GM19035 (cell line): ENCODE measurements around the gene IL31RA.

Source experiments
- ATAC-seq: cut with Tn5 transposase; IDR thresholded peaks from one replicate; pipeline ENCODE4 v1.9.1; 2021; ENCODE audit not compliant: unreplicated experiment

IL31RA gene

GRCh38 chr5:55900068-55900467, 48.9 kb downstream of the IL31RA start:
- no peak for ATAC-seq

- no peak for ATAC-seq
These were observed 49.6 kb downstream of the IL31RA start for GRCh38 chr5:55900776-55901175.

DNA sequence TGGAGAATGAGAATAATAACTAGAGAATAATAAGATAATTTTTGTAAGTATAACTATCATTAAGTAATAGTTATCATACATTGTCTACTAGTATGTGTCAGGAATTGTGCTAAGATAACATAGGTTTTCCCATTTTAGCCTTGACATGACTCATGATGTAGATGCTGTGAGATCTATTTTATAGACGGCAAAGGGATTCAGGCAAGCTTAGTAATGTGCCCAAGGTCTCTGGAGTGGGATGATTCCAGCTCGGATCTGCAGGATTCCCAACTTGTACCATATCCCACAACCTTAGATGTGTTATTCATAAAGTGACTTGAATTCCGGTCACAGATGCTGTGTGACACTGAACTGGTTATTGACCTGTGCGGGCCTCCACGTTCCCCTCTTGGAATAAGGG, 51.5 kb downstream of the IL31RA start:
- ATAC-seq, result no peak

- ATAC-seq, result peak; percentile 88
These were observed 52.1 kb downstream of the IL31RA start for GRCh38 chr5:55903121-55903701.

DNA sequence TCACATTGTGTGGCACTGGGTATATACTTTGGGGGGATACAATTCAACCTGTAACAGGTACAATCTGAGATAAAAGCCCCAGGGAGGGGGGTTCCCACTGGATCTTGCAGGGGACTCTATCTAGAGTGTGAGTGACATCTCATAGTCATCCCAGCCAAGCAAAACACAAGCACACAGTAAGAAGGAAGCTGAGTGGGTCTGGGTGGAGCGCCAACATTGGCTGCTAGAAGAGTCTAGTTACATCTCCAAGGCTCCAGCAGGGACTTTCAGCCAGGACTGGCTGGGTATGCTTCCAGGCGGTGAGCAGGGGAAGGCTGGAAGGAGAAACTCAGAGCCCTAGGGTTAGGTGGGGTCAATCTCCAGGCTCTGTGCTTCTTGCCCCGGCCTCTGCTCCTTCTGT, 53.0 kb downstream of the IL31RA start:
- ATAC-seq, result no peak

GRCh38 chr5:55905251-55905650, 54.1 kb downstream of the IL31RA start:
- no peak for ATAC-seq

DNA sequence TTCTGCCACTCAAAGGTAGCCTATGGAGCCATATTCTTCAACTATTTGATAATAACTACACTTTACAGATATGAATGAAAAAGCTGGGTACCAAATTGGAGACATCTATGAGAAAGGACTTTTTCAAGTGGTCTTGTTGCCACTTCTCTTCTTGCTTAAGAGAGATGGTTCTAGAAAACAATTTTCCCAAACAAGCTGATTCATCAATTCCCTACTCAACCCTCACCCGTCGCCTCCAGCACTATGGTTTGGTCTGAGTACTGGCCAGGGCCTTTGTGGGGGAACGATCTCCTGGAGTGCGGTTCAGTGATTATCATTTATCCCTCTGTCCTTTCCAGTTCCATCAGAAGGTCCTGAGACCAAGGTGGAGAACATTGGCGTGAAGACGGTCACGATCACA, 56.8 kb downstream of the IL31RA start:
- ATAC-seq, result no peak

DNA sequence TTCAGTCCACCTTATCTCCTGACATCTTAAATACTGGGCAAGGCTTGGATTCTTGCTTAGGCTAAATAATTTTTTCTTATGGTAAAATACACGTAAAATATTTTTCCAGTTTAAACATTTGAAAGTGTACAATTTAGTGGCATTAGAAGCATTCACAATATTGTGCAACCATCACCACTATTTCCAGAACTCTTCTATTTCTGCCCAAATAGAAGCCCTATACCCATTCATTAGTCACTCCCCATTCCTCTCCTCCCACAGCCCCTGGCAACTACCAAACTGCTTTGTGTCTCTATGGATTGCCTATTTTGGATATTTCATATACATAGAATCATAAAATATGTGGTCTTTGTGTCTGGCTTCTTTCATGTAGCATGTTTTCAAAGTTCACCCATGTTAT, 57.6 kb downstream of the IL31RA start:
- no peak for ATAC-seq

- no peak for ATAC-seq
These were observed 60.9 kb downstream of the IL31RA start for GRCh38 chr5:55911784-55912653.

GRCh38 chr5:55913466-55914413, 62.6 kb downstream of the IL31RA start:
- ATAC-seq, result peak; percentile 80

DNA sequence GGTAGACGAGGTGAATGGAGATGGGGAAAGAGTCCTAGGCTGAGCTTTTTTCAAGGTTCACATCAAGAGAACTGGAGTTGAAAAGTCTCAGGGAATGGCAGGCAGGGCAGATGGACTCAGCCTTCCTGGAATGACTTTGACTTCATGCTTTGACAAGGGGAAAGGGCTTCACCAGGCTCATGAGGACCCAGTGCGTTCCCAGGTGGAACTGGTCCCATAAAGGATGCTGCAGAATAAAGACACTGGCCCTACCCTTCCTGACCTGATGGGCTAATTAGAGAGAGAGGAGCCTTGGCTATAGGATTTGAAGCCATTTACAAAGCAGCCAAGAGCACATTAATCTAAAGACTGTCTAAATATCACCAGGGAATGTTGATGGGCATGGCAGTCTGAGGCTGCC, 63.8 kb downstream of the IL31RA start:
- no peak for ATAC-seq

GRCh38 chr5:55915783-55916182, 64.6 kb downstream of the IL31RA start:
- ATAC-seq, result no peak

- ATAC-seq, result no peak
These were observed 65.8 kb downstream of the IL31RA start for GRCh38 chr5:55916986-55917385.

GRCh38 chr5:55917402-55918086, 66.4 kb downstream of the IL31RA start:
- no peak for ATAC-seq

- no peak for ATAC-seq
These were observed 67.2 kb downstream of the IL31RA start for GRCh38 chr5:55918087-55919035.

DNA sequence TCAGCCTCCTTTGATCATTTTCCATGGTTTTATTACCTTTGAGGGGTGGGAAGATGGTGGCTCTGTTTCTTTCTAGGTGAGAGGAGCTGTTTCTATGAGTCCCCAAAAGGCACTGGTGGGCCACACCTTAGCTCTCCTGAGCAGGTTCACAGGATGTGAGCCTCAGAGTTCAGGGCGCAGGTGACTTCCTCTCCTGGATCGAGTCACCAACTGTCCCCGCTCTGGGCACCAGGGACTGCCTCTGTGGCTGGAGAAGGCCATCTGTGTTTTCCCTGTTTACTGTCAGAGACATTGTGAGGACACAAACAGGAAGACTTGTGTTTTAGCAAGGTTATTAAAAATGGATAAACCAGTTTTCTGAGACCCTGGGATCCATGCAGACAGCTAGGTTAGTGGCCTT, 68.5 kb downstream of the IL31RA start:
- no peak for ATAC-seq

- ATAC-seq, result no peak
These were observed 69.6 kb downstream of the IL31RA start for GRCh38 chr5:55920784-55921183.

DNA sequence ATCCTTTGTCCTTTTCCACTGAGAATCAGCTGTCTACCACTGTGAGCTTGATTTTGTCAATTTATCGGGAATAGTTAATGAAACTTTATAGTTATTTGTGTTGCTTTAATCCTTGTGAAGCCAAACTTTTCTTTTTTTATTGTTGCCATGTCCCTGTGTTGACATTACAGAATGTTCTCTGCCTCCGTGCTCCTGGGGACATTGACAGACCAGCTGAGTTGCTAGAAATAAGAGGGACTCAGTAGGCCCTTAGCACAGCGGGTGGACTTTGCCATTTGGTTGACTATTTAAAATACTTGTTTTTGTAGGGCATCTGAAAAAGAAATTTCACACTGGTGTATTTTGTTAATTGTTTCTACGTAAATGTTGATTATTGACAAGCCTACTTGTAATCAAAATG, 70.5 kb downstream of the IL31RA start:
- ATAC-seq, result no peak

- no peak for ATAC-seq
These were observed 72.1 kb downstream of the IL31RA start for GRCh38 chr5:55923177-55923771.
